Astrocyte of the cerebellum (primary cell): ENCODE data around the gene DYNC1H1.

ENCODE experiments used
- DNase-seq: peaks from one replicate; pipeline ENCODE4 v3.0.0-alpha.2; 2011; ENCODE audit warnings: low read depth
- H3K4me3 ChIP-seq: 2 replicates; pipeline ENCODE4 v1.5.1; 2011; ENCODE audit warnings: mild to moderate bottlenecking, low read depth, low read length, moderate library complexity
- in situ Hi-C: cut with HindIII; loops from 2 replicates; pipeline ENCODE4 v1.10.0; 2017; ENCODE audit warnings: low sequenced_read_pairs
- TF ChIP-seq, protein P1 (sequence below): IDR thresholded peaks from 2 replicates; pipeline ENCODE4 v1.5.1; 2012; ENCODE audit warnings: low read length, low read depth, moderate library complexity, mild to moderate bottlenecking; ENCODE audit errors: missing control alignments

Gene DYNC1H1

DNA sequence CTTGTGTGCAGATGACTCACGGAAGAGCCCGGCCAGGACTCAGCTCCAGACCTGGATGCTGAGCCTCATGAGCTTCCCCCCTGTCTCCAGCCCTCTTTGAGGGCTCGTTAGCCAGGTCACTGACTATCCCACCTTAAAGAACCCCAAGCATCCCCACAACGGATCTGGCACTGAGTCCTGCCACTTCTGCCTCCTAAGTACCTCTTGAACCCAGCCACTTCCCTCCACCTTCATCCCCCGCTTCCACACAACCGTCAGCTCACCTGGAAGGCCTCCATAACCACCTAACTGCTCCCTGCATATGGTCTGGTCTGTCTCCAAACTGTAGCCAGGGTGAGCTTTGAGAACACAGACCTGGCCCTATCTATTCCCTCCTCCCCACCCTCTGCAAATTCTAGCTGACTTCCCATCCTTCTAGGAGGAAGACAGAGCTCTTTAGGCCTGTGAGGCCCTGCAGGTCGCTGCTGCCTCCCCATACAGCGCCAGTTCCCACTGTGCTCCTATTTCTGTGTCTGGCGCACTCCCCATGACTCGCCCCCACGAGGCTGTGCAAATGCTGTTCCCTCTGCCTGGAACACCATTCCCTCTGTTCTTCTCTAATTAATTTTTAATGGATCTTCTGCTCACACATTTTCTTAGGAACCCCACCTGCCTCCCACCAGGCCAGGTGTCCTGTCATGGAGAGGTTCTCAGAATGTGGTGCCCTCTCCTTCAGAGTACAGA is 125.4 kb downstream of the DYNC1H1 start:
- TF ChIP-seq, protein P1, sequence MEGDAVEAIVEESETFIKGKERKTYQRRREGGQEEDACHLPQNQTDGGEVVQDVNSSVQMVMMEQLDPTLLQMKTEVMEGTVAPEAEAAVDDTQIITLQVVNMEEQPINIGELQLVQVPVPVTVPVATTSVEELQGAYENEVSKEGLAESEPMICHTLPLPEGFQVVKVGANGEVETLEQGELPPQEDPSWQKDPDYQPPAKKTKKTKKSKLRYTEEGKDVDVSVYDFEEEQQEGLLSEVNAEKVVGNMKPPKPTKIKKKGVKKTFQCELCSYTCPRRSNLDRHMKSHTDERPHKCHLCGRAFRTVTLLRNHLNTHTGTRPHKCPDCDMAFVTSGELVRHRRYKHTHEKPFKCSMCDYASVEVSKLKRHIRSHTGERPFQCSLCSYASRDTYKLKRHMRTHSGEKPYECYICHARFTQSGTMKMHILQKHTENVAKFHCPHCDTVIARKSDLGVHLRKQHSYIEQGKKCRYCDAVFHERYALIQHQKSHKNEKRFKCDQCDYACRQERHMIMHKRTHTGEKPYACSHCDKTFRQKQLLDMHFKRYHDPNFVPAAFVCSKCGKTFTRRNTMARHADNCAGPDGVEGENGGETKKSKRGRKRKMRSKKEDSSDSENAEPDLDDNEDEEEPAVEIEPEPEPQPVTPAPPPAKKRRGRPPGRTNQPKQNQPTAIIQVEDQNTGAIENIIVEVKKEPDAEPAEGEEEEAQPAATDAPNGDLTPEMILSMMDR = no peak
- DNase-seq = no peak
- H3K4me3 ChIP-seq = no peak overlapping the region
- in situ Hi-C loops = loop anchor here (25.0 kb wide), 1 partner anchor 223 kb away; the partner anchor contains the start of genes MOK and ZNF839

DNA sequence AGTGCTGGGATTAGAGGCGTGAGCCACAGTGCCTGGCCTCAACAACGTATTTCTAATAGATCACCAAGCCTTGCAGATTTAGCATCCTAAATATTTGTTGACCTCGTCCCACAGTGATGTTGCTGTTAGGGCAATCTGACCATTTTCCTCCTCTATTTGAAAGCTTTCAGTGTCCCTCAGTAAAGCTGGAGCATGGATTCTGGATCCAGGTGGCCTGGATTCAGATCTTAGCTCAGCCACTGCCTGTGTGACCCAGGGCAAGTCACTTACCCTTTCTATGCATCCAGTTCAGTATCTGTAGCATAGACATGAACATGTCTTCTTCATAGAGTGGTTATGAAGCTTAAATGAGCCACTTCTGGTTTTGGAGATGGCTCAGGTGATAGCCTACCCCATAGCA is 126.3 kb downstream of the DYNC1H1 start:
- no peak overlapping the region for H3K4me3 ChIP-seq
- TF ChIP-seq, protein P1 = no peak
- no peak for DNase-seq
- in situ Hi-C loops = loop anchor here (25.0 kb wide), 1 partner anchor 222 kb away; the partner anchor contains the start of genes MOK and ZNF839

DNA sequence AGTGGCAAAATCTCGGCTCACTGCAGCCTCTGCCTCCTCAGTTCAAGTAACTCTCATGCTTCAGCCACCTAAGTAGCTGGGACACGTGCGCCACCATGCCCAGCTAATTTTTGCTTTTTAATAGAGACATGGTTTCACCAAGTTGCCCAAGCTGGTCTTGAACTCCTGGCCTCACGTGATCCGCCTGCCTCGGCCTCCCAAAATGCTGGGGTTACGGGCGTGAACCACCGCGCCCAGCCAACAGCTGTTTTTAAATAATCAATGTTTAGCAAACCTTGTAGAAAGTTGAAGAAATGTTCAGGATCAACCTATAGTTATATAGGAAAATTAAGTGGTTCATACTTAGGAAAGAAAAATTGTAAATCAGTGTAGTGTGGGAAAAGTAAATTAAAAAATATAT is 128.4 kb downstream of the DYNC1H1 start:
- in situ Hi-C loops = loop anchor here (25.0 kb wide), 1 partner anchor 219 kb away; the partner anchor contains the start of genes MOK and ZNF839
- DNase-seq = no peak
- TF ChIP-seq, protein P1 = no peak
- no peak overlapping the region for H3K4me3 ChIP-seq

DNA sequence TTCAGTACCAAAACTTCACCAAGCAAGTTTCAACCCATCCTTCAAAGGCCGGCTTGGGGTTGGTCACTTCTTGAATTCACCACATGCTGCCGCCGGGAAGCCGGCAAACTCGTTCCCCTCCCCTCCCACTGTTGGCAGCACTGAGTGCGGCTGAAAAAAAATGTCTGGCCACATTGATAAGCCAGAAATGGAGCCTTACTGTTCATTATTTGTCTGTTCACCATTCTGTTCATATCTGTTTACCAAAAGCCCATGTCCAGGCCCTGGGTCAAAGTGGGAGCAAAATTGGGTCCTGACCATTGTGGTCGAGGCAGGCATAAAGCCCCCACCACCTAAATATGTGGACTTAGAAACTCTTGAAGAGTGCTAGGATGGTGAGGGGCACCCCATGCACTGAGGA is 129.7 kb downstream of the DYNC1H1 start:
- no peak overlapping the region for H3K4me3 ChIP-seq
- TF ChIP-seq, protein P1 = no peak
- in situ Hi-C loops = loop anchor here (25.0 kb wide), 1 partner anchor 218 kb away; the partner anchor contains the start of genes MOK and ZNF839
- no peak for DNase-seq

DNA sequence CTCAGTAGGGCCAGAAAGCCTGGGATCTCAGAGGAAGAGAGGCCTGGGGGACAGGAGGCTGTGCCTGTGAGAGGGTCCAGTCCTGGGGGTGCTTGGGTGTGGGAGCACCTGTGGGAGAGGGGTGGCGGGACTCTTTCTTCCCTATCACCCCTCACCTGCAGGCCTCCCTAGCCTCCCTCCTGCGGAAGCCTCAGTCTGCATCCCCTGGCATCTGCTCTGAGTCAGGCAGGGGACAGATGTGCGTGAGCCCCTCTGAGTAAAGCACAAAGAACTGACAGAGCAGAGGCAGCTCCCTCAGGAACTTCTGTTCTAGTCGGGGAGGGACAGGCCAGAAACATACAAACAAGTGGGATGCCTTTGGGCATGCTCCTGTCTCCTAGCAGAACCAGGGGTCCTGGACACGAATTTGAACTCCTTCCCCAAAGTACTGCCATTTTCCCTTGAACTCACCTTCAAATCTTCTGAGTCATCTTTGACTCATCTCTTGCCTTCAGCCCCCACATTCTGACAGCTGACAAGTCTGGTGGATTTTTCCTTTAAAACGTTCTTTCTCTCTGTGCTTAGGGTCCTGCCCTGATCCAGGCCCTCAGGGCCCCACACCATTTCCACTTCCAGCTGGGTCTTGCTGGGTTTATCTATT is 131.0 kb downstream of the DYNC1H1 start:
- no peak for DNase-seq
- TF ChIP-seq, protein P1 = no peak
- in situ Hi-C loops = loop anchor here (25.0 kb wide), 1 partner anchor 217 kb away; the partner anchor contains the start of genes MOK and ZNF839
- H3K4me3 ChIP-seq = no peak overlapping the region

DNA sequence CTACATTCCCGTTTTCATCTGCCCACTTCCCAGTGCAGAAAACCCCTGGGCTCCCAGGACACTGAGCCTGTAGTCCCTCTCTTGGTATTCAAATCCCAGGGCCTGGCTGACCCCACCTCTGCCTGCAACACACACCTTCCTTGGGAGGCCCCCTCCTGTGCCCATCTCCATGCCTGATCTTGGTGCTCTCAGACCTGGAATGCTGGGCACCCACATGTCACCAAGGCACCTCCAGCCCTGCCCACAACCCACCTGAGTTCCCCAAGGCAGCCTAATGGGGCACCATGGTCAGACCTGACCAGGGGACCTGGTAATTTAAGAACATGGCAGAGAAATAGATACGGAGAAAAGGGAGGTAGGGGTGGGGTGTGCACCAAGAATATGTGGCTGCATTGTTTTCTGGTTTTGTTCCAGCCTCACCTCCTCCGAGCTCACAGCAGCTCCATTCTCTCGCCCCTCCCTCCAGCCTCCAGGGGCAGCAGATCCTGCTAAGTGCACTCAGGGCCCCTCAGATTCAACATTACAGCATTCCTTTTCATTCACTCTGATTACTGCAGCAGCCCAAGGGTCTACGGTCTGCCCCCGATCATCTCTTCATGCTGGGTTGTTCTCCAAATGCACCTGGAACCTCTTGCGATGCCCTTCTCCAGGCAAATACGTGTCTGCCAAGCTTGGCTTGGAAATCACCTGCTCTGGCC is 131.6 kb downstream of the DYNC1H1 start:
- no peak for DNase-seq
- TF ChIP-seq, protein P1 = no peak
- in situ Hi-C loops = loop anchor here (25.0 kb wide), 1 partner anchor 216 kb away; the partner anchor contains the start of genes MOK and ZNF839
- H3K4me3 ChIP-seq = peak overlapping the region; percentile 15
